NCI-H1417 treated with DMSO at 0.1 percent for 48 hours (cell line): ENCODE results near the gene ELFN1.
A peak's percentile ranks its signal among the peaks of the same experiment; 100 is the strongest.
"Not testable (repeated sequence)": the region's sequence is repeated elsewhere in the genome, so short reads cannot be mapped to it uniquely, and the experiment has no call there.

Experiments used
- DNase-seq: peaks from one replicate; lab custom pipeline; 2025; lab: John Stamatoyannopoulos, UW

The ELFN1 gene

DNA sequence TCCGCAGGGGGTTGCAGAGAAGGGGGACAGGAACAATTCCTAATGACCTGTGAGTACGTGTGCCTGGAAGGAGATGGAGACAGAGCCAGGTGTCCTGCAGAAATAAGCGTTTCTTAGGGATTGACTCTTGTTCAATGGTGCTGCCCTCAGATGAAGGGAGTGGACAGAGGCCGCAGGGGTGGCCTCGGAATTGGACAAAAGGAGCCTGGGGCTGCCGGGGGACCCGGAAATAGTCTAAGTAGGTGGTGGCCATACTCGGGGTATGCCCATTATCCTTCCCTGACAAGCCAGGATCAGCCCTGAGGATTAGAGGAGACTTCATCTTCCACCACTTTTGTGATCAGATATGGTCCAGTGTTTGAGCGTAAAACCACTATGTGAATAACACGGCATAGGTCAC lies 39.2 kb downstream of the ELFN1 start:
- DNase-seq: no peak

DNA sequence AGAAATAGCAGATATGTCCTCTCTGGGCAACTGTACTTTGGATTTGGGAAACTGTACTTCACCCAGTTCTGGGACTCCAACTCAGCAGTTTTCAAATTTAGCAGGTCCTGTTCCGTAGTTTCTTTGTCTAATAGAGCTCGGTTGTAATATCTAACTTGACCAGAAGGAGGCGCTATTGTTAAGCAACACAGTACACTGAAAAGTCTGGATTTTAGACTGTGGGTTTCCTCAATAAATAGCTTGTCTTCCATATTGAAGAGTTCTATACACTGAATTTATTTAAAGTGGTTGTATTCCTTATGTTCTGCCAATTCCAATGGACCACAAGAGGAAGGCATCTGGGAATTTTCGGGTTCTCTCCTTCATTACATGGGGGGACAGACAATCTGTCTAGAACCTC lies 39.8 kb downstream of the ELFN1 start:
- no peak for DNase-seq

DNA sequence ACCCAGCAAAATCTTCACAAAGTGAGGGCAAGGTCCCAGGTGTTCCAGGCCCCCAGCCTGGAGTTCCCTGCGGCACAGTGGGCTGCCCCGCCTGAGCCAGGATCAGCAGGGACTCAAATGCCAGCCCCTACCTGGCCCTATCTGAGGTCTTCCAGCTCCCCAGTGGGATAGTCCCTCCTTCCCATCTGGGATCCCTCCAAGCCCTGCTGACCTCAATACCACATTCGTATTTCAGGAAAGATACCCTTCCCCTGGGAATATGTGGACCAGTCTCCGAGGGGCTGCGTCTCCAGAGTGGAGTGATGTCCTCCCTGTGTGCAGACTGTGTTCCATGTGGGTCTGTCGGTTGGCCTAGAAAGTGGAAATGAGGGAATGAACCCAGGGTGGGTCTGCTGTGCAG lies 40.9 kb downstream of the ELFN1 start:
- DNase-seq: no peak

DNA sequence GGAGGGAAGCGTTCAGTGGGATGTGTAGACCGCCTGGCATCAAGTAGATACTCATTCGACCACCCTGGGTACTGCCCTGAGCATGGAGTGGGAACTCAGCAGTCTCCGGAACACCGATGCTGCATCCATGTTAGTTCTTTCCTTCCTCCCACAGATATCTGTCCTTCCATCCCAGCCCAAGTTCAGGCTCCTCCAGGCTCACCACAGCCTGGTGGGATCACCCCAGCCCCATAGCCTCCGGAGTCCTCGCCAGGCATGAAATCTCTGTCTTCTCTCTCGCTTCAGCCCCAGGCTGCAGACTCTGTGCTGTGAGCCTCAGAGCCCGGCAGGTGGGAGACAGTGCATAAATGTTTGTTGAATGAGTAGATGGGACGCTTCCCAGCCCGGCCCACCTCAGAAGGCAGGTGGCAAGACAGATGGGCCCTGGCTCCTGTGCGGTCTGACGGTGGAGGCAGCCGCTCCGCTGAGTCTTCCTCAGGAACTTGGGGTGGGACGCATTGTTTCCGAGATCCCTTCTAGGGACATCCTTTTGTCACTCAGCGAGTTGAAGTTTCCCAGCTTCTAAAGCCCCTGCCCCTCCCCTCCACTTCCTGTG lies 42.9 kb downstream of the ELFN1 start:
- no peak for DNase-seq

DNA sequence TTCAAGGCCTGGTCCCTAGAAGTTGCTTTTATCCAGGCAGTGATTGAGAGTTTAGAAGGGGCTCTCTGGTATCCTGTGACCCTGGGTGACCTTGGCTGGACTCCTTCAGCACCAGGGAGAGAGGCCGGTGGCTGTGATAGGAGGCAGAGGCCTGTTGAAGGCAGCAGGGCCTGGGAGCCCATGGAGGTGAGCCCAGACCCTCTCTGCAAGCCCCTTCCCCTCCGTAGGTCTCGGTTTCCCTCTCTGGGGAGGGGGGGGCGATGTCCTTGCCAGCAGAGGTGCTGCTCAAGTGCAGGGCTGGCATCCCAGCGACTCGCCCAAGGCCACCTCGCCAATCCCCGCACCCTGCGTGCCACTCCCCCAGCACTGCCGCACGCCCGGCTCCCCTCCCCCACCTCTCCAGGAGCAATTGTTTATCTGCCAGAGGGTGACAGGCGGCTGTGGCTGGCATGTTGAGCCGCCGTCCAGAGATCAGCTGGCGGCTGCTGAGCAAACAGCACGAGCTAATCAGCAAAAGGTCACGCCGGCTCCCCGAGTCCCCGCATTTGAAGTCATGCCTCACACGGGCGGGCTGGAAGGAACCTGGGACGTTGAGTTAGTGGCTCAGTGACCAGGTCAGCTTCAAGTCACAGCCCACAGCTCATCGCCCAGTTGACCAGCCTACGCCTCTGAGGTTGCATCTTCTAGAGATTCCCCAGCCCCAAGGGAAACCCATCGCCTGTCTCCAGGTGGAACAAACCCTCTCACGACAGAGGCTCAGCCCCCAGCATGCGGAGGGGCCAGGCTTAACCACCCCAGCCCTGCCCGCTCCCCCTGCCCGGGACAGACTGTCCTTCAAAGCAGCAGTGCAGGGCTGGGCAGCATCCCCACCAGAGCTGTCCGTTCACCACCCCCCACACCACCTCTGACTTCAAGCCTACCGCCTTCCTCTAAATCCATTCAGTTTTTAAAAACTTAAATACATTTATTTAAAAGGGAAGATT lies 43.7 kb downstream of the ELFN1 start:
- peak; percentile 27 for DNase-seq

DNA sequence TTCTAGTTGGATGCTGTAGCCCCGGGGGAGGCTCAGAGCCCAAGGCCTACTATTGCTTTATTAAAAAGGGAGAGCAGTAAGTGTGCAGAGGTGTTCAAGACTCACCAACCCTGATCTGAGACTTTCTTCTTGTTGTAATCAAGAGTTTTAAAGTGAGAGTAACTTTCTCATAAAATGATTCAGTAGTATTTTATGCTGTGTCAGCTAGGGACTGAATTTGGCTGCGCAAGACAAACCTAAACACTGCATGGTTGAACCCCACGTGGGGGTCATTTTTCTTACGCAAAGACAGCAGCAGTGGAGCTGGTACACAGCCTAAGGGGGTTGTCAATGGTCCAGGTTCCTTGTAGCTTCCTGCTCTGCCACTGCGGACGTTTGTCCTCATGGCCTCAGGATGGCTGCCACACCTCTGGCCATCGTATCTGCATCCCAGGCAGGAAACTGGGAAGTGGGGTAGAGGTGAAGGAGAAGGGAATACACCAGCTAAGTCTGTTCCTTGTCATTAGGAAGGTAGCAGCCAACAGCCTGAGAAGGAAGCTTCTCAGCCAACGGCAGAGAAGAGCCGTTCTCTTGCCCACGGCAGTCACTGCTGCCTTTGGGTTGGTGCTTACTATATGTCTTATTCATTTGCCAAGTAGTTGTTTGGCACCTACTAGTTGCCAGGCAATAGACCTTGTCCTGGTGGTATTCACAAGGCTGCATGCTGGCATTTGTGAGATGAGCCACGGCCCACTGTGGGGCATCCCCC lies 44.7 kb downstream of the ELFN1 start:
- DNase-seq: no peak

DNA sequence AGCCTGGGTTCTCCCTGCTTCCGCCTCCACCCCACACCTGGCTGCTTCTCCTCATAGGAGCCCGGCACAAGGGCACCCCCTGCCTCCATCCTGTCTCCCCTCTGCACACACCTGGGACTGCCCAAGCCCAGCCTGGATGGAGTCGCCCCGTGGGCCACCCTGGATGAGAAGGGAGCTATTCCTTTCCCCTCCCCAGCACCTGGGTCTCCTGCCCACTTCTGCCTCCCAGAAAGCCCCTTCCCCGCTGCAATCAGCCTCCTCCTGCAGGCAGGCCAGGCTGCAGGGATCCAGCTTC lies 45.2 kb downstream of the ELFN1 start:
- DNase-seq: no peak

DNA sequence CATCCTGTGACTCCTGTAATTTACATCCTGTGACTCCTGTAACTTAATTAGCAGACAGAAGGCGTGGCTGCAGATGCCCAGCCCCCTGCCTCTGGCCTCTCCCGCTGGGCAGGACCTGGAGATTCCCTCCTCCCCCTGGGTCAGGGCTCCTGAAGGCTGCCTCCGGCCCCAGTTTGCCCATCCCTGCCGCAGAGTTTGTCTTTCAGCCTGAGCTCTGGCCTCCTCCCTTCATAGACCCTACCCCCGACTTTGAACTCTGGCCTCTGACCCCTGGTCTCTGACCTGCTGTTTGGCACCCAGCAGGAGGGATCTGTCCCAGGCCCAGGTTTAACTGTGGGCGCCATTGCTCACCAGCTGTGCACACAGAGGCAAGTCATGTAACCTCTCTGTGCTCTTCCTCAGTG lies 45.6 kb downstream of the ELFN1 start:
- no peak for DNase-seq

DNA sequence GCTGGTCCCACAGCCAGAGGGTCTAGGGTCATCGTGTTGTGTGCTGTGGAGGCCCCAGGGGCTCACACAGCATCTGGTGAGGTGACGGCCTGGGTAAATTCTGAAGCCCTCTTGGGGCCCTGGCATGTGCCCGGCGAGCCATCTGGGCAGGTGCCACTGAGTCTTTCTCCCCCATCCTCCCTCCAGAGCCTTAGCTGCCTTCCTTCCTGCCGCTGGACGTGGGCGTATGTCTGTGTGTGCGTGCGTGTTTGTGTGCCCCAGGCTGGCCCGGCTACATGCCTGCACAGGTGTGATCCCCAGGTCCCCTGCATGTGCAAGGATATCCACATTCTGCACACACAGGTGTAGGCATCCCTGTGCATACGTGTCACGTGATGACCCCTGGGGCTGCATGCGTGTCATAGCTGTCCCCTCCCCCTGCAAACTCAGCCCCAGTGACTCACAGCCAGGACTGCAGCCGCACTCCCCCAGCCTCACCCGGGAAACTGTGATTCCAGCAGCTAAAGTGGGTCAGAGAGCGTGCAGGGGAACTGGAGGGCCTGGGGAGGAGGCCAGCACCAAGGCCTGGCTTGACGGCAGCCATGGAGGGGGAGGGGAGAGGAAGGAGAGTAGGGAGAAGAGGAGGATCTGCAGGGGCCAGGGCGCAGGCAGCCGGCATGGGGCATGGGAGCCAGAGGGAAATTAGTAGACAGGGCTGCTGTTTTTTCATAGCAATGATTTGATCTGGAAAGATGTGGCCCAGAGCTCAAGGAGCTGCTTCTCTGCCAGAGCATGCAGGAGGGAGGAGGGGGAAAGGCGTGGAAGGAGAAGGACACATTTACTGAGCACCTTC lies 46.4 kb downstream of the ELFN1 start:
- no peak for DNase-seq

DNA sequence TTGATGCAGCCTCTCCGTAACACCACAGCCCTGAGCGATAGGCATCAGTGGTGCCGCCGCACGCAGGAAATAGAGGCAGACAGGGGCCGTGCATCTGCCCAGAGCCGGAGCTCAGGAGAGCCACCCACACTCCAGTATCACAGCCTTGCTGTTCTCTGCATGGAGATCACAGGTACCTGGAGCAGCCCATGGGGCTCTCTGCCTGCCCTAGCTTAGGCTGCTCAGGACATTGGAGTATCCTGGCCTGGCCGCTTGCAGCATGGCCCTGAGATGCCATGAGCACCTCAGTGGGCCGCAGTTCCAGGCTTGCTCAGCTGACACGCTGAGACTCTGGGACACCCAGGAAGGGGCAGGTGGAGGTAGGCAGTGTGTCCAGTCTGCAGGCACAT lies 47.0 kb downstream of the ELFN1 start:
- DNase-seq: no peak

DNA sequence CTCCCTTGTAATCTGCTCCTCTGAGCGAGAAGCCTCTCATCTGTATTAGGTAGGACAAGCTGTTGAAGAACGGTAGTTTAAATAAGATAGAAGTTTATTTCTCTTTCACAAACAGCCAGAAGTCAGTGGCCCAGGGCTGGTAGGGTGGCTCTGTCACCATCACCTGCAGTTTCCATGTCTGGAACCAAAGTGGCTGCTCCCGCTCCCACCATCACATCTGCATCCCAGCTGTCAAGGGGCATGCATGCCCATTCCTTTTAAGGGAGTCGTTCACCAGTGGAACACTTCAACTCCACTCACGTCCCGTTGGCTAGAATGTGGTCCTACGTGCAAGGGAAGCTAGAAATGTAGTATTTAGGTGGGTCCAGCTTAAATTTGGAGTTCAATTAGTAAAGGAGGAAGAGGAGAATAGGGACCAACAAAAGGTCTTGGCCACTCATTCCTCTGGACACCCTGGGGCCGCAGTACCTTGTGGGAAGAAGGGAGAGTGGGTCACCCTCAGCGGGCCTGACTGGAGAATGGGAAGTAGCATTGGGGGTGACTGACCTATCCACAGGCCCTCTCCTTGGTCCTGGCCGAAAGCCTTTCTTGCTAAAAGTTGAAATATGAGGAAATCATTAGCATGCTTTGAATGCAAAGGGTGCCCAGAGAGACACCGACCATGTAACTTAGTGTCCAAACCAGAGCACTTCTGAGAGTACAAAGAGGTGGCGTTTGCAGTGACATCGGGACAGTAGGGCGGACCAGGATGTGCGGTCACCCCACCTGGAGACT lies 48.0 kb downstream of the ELFN1 start:
- no peak for DNase-seq

DNA sequence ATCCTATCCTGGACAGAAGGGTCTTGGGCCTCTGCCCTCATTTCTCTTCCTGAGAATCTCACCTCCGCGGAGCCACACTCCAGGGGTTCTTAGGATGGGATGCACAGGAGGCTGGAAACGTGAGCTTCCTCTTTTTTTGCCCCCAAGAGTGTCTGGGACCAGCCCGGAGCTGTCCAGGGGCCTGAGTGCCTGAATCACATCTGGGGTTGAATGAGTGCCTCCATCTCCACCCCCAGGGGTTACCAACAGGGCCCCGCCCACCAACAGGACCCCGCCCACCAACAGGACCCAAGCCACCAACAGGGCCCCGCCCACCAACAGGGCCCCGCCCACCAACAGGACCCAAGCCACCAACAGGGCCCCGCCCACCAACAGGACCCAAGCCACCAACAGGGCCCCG lies 48.8 kb downstream of the ELFN1 start:
- DNase-seq: not testable (repeated sequence)

DNA sequence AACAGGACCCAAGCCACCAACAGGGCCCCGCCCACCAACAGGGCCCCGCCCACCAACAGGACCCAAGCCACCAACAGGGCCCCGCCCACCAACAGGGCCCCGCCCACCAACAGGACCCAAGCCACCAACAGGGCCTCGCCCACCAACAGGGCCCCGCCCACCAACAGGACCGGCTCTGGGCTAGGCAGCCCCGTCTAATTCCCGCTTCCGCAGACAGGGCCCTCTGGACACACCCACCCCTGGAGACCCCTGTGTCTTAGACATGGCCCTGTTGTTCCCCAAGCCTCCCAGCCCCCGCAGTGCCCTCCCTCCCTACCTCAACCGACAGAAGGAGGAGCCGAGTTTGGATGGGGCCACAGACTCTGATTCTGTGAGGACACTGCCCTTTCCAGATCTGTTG lies 49.2 kb downstream of the ELFN1 start:
- DNase-seq: not testable (repeated sequence)

DNA sequence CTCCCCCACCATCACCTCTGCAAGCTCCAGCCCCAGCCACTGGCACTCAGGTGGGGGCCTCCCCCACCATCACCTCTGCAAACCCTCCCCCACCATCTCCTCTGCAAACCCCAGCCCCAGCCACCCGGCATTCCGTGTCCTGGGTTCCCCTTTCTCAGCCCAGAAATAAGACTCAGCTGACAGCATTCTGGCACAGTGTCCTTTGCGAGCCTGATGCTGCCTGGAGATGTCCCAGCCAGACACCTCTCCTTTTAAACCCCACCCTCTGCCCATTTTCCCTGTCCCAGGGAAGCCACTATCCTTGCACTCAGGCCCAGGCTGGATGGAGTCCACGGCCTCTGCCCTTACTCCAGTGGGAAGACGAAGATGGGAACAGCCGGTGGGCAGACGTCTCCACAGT lies 49.8 kb downstream of the ELFN1 start:
- DNase-seq: no peak

DNA sequence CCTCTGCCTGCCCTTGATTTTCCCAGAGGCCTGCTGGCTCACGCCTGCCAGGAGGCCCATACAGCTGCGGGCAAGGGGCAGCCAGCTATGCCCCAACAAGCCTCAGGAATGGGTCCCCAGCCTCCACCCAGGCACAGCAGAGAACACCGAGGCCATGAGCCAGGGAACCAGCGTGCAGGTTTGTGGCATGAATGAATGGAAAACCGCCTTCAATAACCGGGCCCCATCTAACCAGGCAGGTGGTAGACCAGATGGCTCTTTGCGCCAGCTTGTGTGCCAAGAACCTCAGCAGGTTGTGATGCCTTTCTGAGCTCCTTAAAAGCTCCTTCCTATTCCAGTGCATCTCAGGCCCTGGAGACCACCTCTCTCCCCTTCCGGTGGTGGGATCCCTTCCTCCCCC lies 50.2 kb downstream of the ELFN1 start:
- DNase-seq: no peak

DNA sequence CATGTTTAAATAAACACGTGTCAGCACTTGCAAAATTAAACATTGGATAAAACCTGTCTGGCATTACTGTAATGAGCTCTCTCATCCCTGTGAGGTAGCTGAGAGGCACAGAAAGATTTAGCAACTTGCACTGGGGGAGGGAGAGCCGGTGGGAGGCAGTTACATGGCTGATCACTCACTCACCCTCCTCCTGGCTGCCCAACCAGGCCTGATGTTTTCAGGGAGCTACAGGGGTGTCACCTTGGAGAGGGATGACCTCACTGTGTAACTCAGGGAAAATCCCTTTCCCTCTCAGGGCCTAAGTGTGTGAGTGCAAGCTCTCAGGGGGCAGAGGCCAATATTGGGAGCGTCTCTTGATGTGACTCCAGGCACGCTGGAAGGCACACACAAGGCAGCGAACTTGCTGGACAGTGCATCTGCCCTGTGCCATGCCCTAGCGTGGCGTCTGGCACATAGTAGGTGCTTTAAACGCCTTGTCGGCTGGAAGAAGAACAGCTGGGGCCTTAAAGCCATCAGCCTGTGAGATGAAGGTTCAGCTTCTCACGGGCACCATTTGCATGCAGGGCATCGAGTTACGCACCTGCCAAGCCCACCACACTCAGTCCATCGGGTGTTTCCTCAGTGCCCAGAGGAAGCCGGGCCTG lies 51.1 kb downstream of the ELFN1 start:
- no peak for DNase-seq

DNA sequence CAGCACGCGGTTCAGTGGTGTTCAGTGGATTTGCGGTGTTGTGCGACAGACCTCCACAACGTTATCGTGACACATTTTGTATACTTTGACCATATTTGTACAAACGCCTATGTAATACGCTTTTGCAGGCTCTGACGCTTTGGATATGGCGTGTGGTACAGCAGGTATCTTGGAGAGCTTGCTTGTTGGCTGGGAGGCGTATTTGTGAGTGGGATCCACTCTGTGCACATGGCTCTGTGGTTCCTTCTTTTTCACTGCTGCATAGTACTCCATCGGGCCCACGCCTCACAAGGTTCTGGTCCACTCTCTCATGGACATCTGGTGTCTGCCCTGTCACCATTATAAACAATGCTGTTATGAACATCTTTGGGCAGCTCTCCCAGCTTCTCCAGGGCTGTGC lies 53.2 kb downstream of the ELFN1 start:
- DNase-seq: no peak

DNA sequence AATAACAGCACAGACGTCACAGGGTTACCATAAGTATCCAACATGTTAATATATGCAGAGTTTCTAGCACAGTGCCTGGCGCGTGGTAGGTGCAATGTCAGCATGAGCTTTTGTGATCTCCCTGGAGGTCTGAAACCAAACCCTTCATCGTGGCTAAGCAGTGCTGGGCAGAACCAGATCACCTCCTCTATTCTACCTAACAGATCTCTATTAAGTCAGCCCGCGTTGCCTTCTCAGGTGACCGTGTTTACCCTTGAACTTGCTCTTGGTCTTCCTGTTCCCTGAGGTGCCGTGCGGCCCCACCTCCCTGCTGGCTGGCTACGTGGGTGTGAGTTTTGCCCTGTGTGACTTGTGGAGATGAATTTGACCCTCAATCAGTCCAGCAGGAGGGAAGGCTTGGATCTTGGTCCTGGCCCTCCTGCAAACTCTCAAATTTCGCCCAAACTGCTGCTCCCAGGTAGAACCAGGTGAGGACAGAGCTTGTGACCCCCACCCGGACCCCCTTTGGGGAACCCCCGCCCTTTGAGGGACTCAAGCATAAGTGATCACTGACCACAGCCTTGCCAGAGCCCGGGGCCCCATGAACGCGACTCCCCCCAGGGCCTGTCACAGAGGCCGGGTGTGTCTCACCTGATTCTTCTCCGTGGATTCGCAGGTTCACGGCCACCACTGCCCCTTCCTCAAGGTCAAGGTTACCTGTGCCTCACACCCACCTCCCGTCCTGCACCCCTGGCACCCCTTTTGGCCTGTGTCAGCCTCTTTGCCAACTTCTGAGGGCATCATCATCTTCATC lies 54.2 kb downstream of the ELFN1 start:
- DNase-seq: no peak

DNA sequence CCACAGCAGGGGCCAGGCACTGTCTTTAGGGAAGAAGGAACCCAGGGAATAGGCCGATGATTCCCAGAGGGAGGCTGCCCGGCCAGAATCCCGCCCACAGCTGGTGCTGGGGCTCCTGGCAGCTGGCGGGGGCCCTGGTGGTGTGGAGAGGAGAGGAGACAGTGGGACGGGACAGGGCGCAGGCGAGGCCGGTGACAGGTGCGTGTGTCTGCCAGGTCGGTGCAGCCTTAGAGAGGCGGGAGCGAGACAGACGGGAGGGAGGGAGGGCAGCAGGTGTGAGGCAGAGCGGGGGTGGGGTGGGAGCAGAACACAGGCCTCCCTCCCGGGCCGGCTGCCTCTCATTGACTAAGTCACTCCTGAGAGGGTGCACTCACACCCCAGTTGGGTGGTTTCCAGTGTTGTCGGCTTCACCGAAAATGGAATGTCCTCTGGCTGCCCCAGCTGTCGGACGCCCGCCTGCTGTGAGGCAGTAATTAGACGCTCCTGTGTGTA lies 55.2 kb downstream of the ELFN1 start:
- DNase-seq: no peak
